K562 (cell line): Measurements from ENCODE around the gene SPATS1.

Source experiments
- CBX1 ChIP-seq: sonication (generic); IDR thresholded peaks from 2 replicates; pipeline ENCODE4 v1.6.1; 2016; ENCODE audit warnings: antibody characterized with exemption, low read depth, mild to moderate bottlenecking
- DMBX1 ChIP-seq: fragments of 250-450 bp; sonication (Bioruptor Pico); IDR thresholded peaks from 2 replicates; pipeline ENCODE4 v1.8.0; 2022; ENCODE audit warnings: inconsistent platforms, mild to moderate bottlenecking, moderate library complexity, borderline replicate concordance
- KDM2B ChIP-seq: fragments of 250-450 bp; sonication (Bioruptor Pico); IDR thresholded peaks from 2 replicates; pipeline ENCODE4 v1.8.0; 2021; ENCODE audit warnings: mild to moderate bottlenecking, moderate library complexity
- MAX ChIP-seq: sonication (generic); formaldehyde crosslinking; IDR thresholded peaks from 2 replicates; pipeline ENCODE4 v1.9.0; 2022; ENCODE audit warnings: mild to moderate bottlenecking, missing genetic modification reagents
- POLR2A ChIP-seq: fragments of 450-650 bp; conservative IDR thresholded peaks from 2 replicates; pipeline ENCODE4 v1.6.1; 2016

- TF ChIP-seq MAX (no peak), CBX1 (no peak), POLR2A (no peak), DMBX1 (no peak), KDM2B (CRISPR knock-in tag) (no peak)
These were observed 19.5 kb downstream of the SPATS1 start for GRCh38 chr6:44361947-44362346.
